Naive thymus-derived CD4-positive, alpha-beta T cell (primary cell): Measurements from ENCODE around the gene ACTMAP. TPM values are rescaled to one million over a fixed set of nuclear protein-coding genes. Genes with fewer than 3 reads are reported as not detected.

ENCODE experiments used
- ATAC-seq: fragments of 150-1000 bp; cut with Tn5 transposase; 2 replicates; pipeline ENCODE4 v1.10.0; 2021; ENCODE audit warnings: mild to moderate bottlenecking, moderate library complexity
- CTCF ChIA-PET: fragments of 350-600 bp; sonication (Branson Sonifier 250); formaldehyde crosslinking; loops from one replicate; lab custom pipeline; 2021; ENCODE audit warnings: antibody characterized with exemption; lab: Charles Lee
- POLR2A ChIA-PET: fragments of 350-600 bp; sonication (Branson Sonifier 250); formaldehyde crosslinking; loops from one replicate; lab custom pipeline; 2021; ENCODE audit warnings: antibody characterized with exemption, inconsistent platforms; lab: Charles Lee
- DNase-seq, 9 donors: peaks; one replicate each; pipeline versions ENCODE4 v3.0.0 to v3.0.0-alpha.2; 2020 to 2022; ENCODE audit warnings: mixed read lengths in 1 of 9
- H3K27ac ChIP-seq: one replicate; pipeline ENCODE4 v1.7.0; 2013; ENCODE audit warnings: mild to moderate bottlenecking, low read depth, low read length, moderate library complexity
- H3K27me3 ChIP-seq, 2 donors: one replicate each; pipeline ENCODE4 v1.7.0; 2013; ENCODE audit warnings: low read length in 2 of 2, mild to moderate bottlenecking in 2 of 2, moderate library complexity in 2 of 2; ENCODE audit not compliant: control insufficient read depth in 2 of 2, insufficient read depth in 2 of 2
- H3K36me3 ChIP-seq, 3 experiments: 1 replicate in 2 of 3; 2 replicates in 1 of 3; pipeline ENCODE4 v1.7.0; 2013; ENCODE audit warnings: low read length in 3 of 3, mild to moderate bottlenecking in 3 of 3, moderate library complexity in 1 of 3; ENCODE audit not compliant: insufficient read depth in 3 of 3, control insufficient read depth in 2 of 3
- H3K4me1 ChIP-seq, 2 donors: one replicate each; pipeline ENCODE4 v1.7.0; 2013; ENCODE audit warnings: low read length in 2 of 2, mild to moderate bottlenecking in 2 of 2, moderate library complexity in 1 of 2; ENCODE audit not compliant: control insufficient read depth in 2 of 2, insufficient read depth in 2 of 2
- H3K4me3 ChIP-seq: 2 replicates; pipeline ENCODE4 v1.7.0; 2013; ENCODE audit warnings: mild to moderate bottlenecking, low read length
- H3K9me3 ChIP-seq, 3 experiments: 1 replicate in 2 of 3; 2 replicates in 1 of 3; pipeline ENCODE4 v1.7.0; 2013; ENCODE audit warnings: low read length in 3 of 3; ENCODE audit not compliant: control insufficient read depth in 2 of 3
- H3K27ac Mint-ChIP-seq, 9 donors: one replicate each; pipeline ENCODE4 v1.8.0; 2020 to 2022; ENCODE audit warnings: mixed read lengths in 9 of 9, mild to moderate bottlenecking in 8 of 9, moderate library complexity in 5 of 9, inconsistent platforms in 2 of 9
- H3K27me3 Mint-ChIP-seq, 5 donors: one replicate each; pipeline ENCODE4 v1.8.0; 2021 to 2022; ENCODE audit warnings: mixed read lengths in 5 of 5, mild to moderate bottlenecking in 1 of 5
- H3K36me3 Mint-ChIP-seq, 5 donors: one replicate each; pipeline ENCODE4 v1.8.0; 2020 to 2022; ENCODE audit warnings: mixed read lengths in 5 of 5, mild to moderate bottlenecking in 3 of 5, inconsistent platforms in 1 of 5
- H3K4me1 Mint-ChIP-seq, 7 donors: one replicate each; pipeline ENCODE4 v1.8.0; 2020 to 2022; ENCODE audit warnings: mixed read lengths in 7 of 7, mild to moderate bottlenecking in 3 of 7, inconsistent platforms in 1 of 7
- H3K4me3 Mint-ChIP-seq, 10 donors: one replicate each; pipeline ENCODE4 v1.8.0; 2020 to 2022; ENCODE audit warnings: mild to moderate bottlenecking in 10 of 10, mixed read lengths in 10 of 10, moderate library complexity in 6 of 10, inconsistent platforms in 2 of 10
- H3K9me3 Mint-ChIP-seq, 11 donors: one replicate each; pipeline ENCODE4 v1.8.0; 2020 to 2022; ENCODE audit warnings: mixed read lengths in 11 of 11, mild to moderate bottlenecking in 4 of 11, inconsistent platforms in 1 of 11, moderate library complexity in 1 of 11
- intact Hi-C, 2 donors: fragments of 100-400 bp; cut with micrococcal nuclease; formaldehyde crosslinking; loops; one replicate each; pipeline ENCODE4 v1.15.1; 2023
- polyA plus RNA-seq, 2 donors: library from polyadenylated mRNA; unstranded; fragments of 300-500 nt; fragmentation: Illumina TruSeq; gene quantifications; one replicate each; pipeline ENCODE4 v1.2.3, GENCODE V29; 2021
- total RNA-seq, 6 experiments: library from RNA in 5 of 6; stranded (reverse) in 5 of 6; gene quantifications; 1 replicate in 5 of 6; 2 replicates in 1 of 6; pipeline ENCODE4 v1.2.3 and lab custom pipeline; 2021 to 2026

Gene ACTMAP
- total and polyA plus RNA-seq, 7 experiments from 2014 or later, result 3.2 to 13.7 (median 7.3) TPM

GRCh38 chr19:40693150-40693788 lies 57.0 kb downstream of the ACTMAP start:
- no peaks in the 10 kb centered on the region for H3K9me3 ChIP-seq
- no peaks in the 10 kb centered on the region for H3K27me3 ChIP-seq
- no peak for DNase-seq
- peaks cover 0 to 3% (median 0%) of the 10 kb centered on the region in 5 donors for H3K36me3 Mint-ChIP-seq
- POLR2A ChIA-PET, result no interaction called here
- H3K27ac ChIP-seq, result no peak overlapping the region
- peaks cover 0 to 6% (median 4%) of the 10 kb centered on the region in 7 donors for H3K4me1 Mint-ChIP-seq
- CTCF ChIA-PET, result no interaction called here
- peak overlapping the region in 4 of 9 donors; percentile 8 to 78 (median 38) for H3K27ac Mint-ChIP-seq
- peaks cover 0 to 6% of the 10 kb centered on the region in 2 donors for H3K4me1 ChIP-seq
- ATAC-seq, result no peak
- no peaks in the 10 kb centered on the region for H3K9me3 Mint-ChIP-seq
- no peak overlapping the region for H3K4me3 ChIP-seq
- intact Hi-C loops, result loop anchor here in 1 of 2 donors (5.0 kb wide), 2 partner anchors 251 to 346 kb away; partner anchors contain the start of genes C19orf47, PLD3 and SERTAD3
- H3K4me3 Mint-ChIP-seq, result no peak overlapping the region
- no peaks in the 10 kb centered on the region for H3K27me3 Mint-ChIP-seq
- H3K36me3 ChIP-seq, result peaks cover 0 to 12% (median 0%) of the 10 kb centered on the region in 3 experiments

- CTCF ChIA-PET, result interaction anchor here (0.7 kb wide), 1 partner anchor 547 kb away, joined by 4 read pairs; no protein-coding TSS in a partner anchor
- ATAC-seq (no peak), DNase-seq (no peak)
- H3K9me3 ChIP-seq, result no peaks in the 10 kb centered on the region
- POLR2A ChIA-PET, result no interaction called here
- peak overlapping the region in 2 of 10 donors; percentile 29 to 50 for H3K4me3 Mint-ChIP-seq
- H3K9me3 Mint-ChIP-seq, result no peaks in the 10 kb centered on the region
- H3K4me3 ChIP-seq, result no peak overlapping the region
- peaks cover 0 to 2% (median 0%) of the 10 kb centered on the region in 5 donors for H3K36me3 Mint-ChIP-seq
- intact Hi-C loops, result loop anchor here in 1 of 2 donors (5.0 kb wide), 2 partner anchors 250 to 345 kb away; partner anchors contain the start of genes C19orf47, PLD3 and SERTAD3
- H3K27ac ChIP-seq, result no peak overlapping the region
- peak overlapping the region in 4 of 9 donors; percentile 7 to 67 (median 52) for H3K27ac Mint-ChIP-seq
- H3K36me3 ChIP-seq, result peaks cover 0 to 12% (median 0%) of the 10 kb centered on the region in 3 experiments
- peaks cover 0 to 6% (median 4%) of the 10 kb centered on the region in 7 donors for H3K4me1 Mint-ChIP-seq
- H3K27me3 Mint-ChIP-seq, result no peaks in the 10 kb centered on the region
- H3K27me3 ChIP-seq, result no peaks in the 10 kb centered on the region
- peaks cover 0 to 6% of the 10 kb centered on the region in 2 donors for H3K4me1 ChIP-seq
Observed at GRCh38 chr19:40692212-40692551, 58.1 kb downstream of the ACTMAP start.

GRCh38 chr19:40691421-40692211 lies 58.7 kb downstream of the ACTMAP start:
- Mint-ChIP-seq H3K9me3 (no peaks in the 10 kb centered on the region), H3K4me1 (peaks cover 0 to 6% (median 4%) of the 10 kb centered on the region in 7 donors), H3K36me3 (peaks cover 0 to 2% (median 0%) of the 10 kb centered on the region in 5 donors), H3K27me3 (no peaks in the 10 kb centered on the region), H3K27ac (peak overlapping the region in 2 of 9 donors; percentile 41 to 71), H3K4me3 (peak overlapping the region in 6 of 10 donors; percentile 48 to 96 (median 60))
- no peaks in the 10 kb centered on the region for H3K9me3 ChIP-seq
- H3K4me3 ChIP-seq, result no peak overlapping the region
- peaks cover 0 to 6% of the 10 kb centered on the region in 2 donors for H3K4me1 ChIP-seq
- intact Hi-C loops, result loop anchor here in 1 of 2 donors (1.0 to 5.0 kb wide), 4 partner anchors 24 to 344 kb away; partner anchors contain the start of genes C19orf47, EGLN2, PLD3 and SERTAD3
- no peak for DNase-seq
- H3K27me3 ChIP-seq, result no peaks in the 10 kb centered on the region
- CTCF ChIA-PET, result interaction anchor here (0.7 to 1.0 kb wide), 3 partner anchors 28 to 546 kb away, joined by 3 to 4 read pairs (median 3); no protein-coding TSS in a partner anchor
- H3K36me3 ChIP-seq, result peaks cover 0 to 12% (median 0%) of the 10 kb centered on the region in 3 experiments
- POLR2A ChIA-PET, result interaction anchor here (1.0 to 1.8 kb wide), 3 partner anchors 11 to 114 kb away, joined by 3 to 6 read pairs (median 5); partner anchors contain the start of genes COQ8B and ITPKC
- no peak overlapping the region for H3K27ac ChIP-seq
- no peak for ATAC-seq

Other genes with a start within 250 kb of the ACTMAP start
- 100 to 1,000 TPM in 4 of 5 experiments, 10 to 100 TPM in 1; 98.4 to 218 (median 139) TPM for gene SHKBP1, start 173.6 kb downstream of the ACTMAP start, total RNA-seq
- 100 to 1,000 TPM in 1 of 2 donors, 10 to 100 TPM in 1; 92.8 to 140 TPM for gene SHKBP1, start 173.6 kb downstream of the ACTMAP start, polyA plus RNA-seq
- 100 to 1,000 TPM in 4 of 5 experiments, 10 to 100 TPM in 1; 62.4 to 116 (median 111) TPM for gene LTBP4, start 149.1 kb downstream of the ACTMAP start, total RNA-seq
- gene LTBP4, start 149.1 kb downstream of the ACTMAP start, polyA plus RNA-seq, result 10 to 100 TPM; 21.8 to 41.4 TPM
- 10 to 100 TPM in 3 of 5 experiments, 1 to 10 TPM in 2; 9.0 to 28.6 (median 11.2) TPM for gene NUMBL, start 59.8 kb downstream of the ACTMAP start, total RNA-seq
- 1 to 10 TPM in 1 of 2 donors, under 1 TPM in 1; 0.28 to 1.4 TPM for gene NUMBL, start 59.8 kb downstream of the ACTMAP start, polyA plus RNA-seq
- 10 to 100 TPM; 26.2 to 48.3 (median 43.8) TPM for gene COQ8B, start 33.6 kb downstream of the ACTMAP start, total RNA-seq
- gene COQ8B, start 33.6 kb downstream of the ACTMAP start, polyA plus RNA-seq, result 10 to 100 TPM; 14.4 to 21.9 TPM
- gene ITPKC, start 33.4 kb downstream of the ACTMAP start, total RNA-seq, result 1 to 10 TPM; 4.9 to 9.0 (median 7.3) TPM
- 1 to 10 TPM; 3.0 to 6.5 TPM for gene ITPKC, start 33.4 kb downstream of the ACTMAP start, polyA plus RNA-seq
- gene SNRPA, start 726 bp upstream of the ACTMAP start, total RNA-seq, result 100 to 1,000 TPM in 1 of 5 experiments, 10 to 100 TPM in 4; 64.1 to 166 (median 72.7) TPM
- gene SNRPA, start 726 bp upstream of the ACTMAP start, polyA plus RNA-seq, result 10 to 100 TPM; 44.1 to 57.2 TPM
- gene MIA, start 25.0 kb upstream of the ACTMAP start, total RNA-seq, result 1 to 10 TPM in 2 of 5 experiments, not detected in 3; 4.9 to 7.2 TPM
- not detected for gene MIA, start 25.0 kb upstream of the ACTMAP start, polyA plus RNA-seq
- gene RAB4B, start 27.8 kb upstream of the ACTMAP start, total RNA-seq, result 10 to 100 TPM; 37.6 to 63.0 (median 52.5) TPM
- 10 to 100 TPM; 54.7 to 65.2 TPM for gene RAB4B, start 27.8 kb upstream of the ACTMAP start, polyA plus RNA-seq
- 100 to 1,000 TPM; 122 to 239 (median 157) TPM for gene EGLN2, start 48.7 kb upstream of the ACTMAP start, total RNA-seq
- gene EGLN2, start 48.7 kb upstream of the ACTMAP start, polyA plus RNA-seq, result 100 to 1,000 TPM; 154 to 254 TPM
- under 1 TPM in 3 of 5 experiments, not detected in 2; 0.19 to 0.43 (median 0.27) TPM for gene CYP2A6, start 100.0 kb upstream of the ACTMAP start, total RNA-seq
- not detected for gene CYP2A6, start 100.0 kb upstream of the ACTMAP start, polyA plus RNA-seq
- gene CYP2A7, start 131.8 kb upstream of the ACTMAP start, total RNA-seq, result not detected
- gene CYP2A7, start 131.8 kb upstream of the ACTMAP start, polyA plus RNA-seq, result not detected
- not detected for gene CYP2B6, start 240.8 kb upstream of the ACTMAP start, total RNA-seq
- gene CYP2B6, start 240.8 kb upstream of the ACTMAP start, polyA plus RNA-seq, result not detected